SIG-M5 (cell line): ENCODE measurements around the gene C4orf36.

ENCODE experiments used
- DNase-seq: peaks from one replicate; lab custom pipeline; 2025; lab: John Stamatoyannopoulos, UW

Gene C4orf36

GRCh38 chr4:86891762-86892635, at the start of gene C4orf36:
Gene C4orf36 (minus strand): TSS chr4:86892422. CDS start chr4:86891520, 902 bp downstream.
- no peak for DNase-seq

GRCh38 chr4:86940920-86941460, 48.8 kb upstream of the C4orf36 start:
- no peak for DNase-seq

- DNase-seq, result no peak
Measured at GRCh38 chr4:86939729-86940575, 47.7 kb upstream of the C4orf36 start.

- DNase-seq, result no peak
Measured at GRCh38 chr4:86938771-86939520, 46.7 kb upstream of the C4orf36 start.

DNA sequence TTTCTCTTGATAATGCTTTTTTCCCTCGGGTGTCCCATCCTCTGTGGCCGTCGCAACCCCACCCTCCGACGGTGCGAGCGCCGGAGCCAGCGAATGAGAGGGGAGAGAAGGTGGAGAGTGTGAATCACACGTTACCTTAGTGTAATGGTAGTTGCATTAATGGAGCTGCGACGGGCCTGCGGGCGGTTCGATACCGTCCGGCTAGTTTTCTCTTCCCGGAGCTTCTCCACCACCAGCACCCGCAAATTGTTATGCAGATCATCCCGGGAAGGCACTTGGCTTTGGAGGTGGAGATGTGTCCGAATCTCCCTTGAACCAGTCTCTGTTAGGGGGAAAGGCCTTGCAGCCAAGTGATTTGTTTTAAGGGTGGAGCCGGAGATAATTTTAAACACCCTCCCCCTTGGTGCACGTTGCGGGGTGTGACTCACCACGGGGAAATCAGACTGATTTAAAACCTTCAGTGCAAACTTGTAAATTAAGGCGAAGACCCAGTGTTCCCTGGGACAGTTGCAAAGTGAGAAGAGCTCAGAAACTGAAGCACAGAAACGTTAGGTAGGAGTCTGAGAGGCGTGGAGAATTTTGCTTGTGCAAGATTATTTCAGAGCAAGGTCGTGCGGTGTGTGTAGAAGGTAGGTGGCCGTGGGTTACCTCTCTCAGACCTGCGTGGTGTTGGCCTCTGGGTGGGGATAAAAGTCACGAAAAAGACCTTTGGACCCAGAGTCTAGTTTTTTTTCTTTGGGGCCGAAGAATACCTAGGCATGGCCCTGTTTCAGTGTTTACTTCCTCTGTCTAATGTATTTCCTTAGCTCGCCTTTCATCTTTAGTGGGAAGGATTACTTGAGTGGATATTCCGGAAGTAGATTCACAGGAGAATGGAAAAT, 43.9 kb upstream of the C4orf36 start:
- DNase-seq, result peak; percentile 42

DNA sequence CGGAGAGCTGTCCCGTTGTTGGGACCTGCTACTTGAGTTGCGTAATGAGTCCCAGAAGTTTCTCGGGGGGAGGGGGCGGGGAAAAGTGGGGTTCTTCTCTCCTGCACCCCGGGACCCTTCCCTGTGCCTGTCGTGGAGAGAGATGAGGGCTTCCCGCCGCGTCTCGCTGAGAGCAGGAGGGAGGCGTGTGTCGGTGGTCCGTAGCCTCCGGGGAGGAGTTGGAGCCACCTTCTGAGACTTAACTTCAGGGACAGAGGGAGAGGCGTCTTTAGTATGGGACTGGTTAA, 43.3 kb upstream of the C4orf36 start:
- no peak for DNase-seq

DNA sequence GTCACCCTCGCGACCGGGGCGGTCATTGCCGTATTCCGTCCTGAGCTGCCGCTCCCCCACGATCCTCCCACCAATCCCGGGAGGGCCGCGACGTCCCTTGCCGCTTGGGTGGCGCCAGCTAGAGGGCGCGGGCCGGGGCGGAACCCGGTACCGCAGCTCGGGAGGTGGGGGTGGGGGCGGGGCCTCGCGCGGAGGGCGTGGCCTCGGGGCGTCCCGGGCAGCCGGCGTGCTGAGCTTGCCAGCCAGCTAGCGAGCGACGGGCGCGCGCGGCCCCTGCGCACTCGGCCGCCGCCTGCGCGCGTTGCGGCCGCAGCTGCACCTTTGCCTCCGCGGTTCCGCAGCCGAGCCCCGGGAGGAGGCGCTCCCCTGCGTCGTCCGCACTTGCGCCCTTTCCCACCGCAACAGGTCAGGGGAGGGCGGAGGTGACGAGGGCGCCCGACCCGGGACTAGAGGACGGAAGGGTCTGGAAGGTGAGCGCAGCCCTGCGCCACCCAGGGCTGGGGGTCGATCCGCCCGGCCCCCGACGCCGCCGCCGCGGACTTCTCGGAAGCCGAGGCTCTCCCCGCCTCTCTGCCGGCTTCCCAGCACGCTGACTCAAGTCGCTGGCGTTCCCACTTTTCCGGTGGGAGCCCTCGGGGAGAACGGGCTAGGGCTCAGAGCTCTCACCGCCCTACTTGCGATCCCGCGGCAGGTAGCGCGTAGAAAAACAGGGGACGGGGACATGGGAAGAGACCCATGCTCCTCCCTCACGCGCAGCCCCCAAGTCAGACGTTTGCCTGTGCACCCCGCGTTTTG, 42.7 kb upstream of the C4orf36 start, which contains the start of gene AFF1:
Gene AFF1 (plus strand): TSS at position 241 of the 795 bp plus-strand sequence. CDS start 13,523 bp downstream, outside the sequence.
- DNase-seq, result peak; percentile 29

- DNase-seq, result no peak
Measured at GRCh38 chr4:86934147-86934770, 42.0 kb upstream of the C4orf36 start.

DNA sequence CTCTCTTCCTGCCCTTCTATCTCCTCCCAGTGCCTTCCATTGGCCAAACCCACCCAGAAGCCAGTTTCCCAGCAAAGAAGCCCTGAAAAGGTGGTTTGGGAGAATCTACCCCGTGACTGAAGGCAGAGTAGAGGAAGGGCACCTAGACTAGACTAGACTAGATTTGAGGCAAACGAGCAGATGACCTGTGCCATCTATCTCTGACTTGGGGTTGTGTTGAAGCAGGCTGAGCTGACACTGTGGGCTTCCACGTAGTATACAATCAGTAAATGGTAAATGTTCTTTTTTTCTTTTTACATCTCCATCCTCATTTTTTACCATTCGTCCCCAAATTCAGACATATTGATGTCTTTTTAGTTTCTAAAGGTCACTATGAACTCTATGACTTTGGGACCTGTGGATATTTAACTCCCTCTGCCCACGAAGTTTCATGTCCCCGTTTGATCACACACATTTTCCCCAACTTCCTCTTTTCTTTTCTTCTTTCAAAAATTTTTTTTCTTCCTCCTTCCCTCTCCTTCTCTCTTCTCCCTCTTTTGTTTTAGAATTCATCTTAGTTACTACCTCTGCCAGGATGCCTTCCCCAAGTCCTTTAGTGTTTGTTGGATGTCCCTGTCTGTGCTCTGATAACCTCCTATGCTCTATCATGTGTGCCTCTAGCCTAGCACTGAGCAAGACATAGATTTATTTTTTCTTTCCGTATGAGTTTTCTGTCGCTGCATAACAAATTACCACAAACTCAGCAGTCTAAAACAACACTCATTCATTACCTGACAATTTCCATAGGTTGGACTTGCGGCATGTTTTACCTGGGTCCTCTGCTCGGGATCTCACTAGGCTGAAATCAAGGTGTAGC, 36.4 kb upstream of the C4orf36 start:
- no peak for DNase-seq

DNA sequence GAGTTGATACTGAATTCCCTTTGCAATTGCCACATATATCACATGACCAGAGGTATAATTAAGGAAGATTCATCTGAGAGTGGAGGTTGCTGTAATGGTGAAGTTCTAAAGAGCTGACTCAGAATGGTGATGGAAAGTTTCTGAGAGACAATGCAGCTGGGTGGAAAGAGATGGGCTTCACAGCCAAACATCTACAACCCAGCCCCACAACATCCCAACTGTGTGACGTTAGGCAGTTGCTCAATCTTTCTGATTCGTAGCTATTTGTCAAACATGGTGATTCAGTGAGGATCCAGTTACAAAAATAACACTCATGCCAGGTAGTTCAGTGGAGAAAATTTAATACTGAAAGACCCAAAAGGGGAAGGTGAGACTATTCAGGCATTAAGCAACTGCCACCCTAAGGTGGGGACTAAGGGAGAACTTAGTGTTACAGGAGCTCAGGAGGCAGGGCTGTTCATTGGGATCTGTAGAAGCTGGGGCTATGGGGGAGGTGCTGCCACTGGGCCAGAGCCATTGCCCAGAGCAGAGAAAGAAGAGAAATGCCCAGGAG, 35.7 kb upstream of the C4orf36 start:
- DNase-seq, result peak; percentile 20

GRCh38 chr4:86926435-86927086, 34.3 kb upstream of the C4orf36 start:
- no peak for DNase-seq

GRCh38 chr4:86924811-86925210, 32.6 kb upstream of the C4orf36 start:
- no peak for DNase-seq

- DNase-seq, result peak; percentile 23
Measured at GRCh38 chr4:86921608-86922252, 29.5 kb upstream of the C4orf36 start.

DNA sequence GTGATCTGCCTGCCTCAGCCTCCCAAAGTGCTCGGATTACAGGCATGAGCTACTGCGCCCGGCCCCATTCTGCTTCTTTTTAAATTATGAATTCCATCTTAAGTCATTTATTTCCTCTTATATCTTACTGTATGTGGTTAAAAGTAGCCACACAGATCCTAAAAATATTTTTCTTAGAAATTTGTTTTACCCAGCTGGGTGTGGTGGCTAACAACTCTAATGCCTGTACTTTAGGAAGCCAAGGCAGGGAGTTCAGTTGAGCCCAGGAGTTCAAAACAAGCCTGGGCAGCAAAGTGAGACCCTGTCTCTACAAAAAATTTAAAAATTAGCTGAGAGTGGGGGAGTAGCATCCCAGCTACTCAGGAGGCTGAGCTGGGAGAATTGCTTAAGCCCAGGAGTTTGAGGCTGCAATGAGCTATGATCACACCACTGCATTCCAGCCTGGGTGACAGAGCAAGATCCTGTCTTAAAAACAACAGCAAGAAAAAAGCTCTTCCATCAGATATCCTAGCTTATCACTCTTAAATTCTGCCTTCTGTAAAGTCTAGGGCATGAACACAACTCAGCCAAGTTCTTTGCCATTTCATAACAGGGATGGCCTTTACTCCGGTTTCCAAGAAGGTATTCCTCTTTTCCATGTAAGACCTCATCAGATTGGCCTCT, 27.5 kb upstream of the C4orf36 start:
- no peak for DNase-seq

DNA sequence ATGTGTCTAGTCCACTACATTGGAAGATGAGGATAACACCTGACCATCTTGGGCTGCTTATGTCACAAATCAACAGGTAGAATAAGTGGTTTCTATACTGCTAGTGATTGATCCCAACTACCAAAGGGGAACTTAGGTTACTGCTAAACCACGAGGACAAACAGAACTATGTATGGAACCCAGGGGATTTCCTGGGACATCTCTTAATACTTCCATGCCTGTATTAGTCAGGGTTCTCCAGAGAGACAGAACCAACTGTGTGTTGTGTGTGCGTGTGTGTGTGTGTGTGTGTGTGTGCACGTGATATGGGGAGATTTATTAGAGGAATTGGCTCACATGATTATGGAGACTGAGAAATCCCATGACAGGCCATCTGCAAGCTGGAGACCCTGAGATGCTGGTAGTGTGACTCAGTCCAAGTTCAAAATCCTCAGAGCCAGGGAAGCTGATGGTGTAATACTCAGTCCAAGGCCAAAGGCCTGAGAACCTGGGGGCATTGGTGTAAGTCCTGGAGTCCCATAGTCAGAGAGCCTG, 26.4 kb upstream of the C4orf36 start:
- DNase-seq, result no peak

DNA sequence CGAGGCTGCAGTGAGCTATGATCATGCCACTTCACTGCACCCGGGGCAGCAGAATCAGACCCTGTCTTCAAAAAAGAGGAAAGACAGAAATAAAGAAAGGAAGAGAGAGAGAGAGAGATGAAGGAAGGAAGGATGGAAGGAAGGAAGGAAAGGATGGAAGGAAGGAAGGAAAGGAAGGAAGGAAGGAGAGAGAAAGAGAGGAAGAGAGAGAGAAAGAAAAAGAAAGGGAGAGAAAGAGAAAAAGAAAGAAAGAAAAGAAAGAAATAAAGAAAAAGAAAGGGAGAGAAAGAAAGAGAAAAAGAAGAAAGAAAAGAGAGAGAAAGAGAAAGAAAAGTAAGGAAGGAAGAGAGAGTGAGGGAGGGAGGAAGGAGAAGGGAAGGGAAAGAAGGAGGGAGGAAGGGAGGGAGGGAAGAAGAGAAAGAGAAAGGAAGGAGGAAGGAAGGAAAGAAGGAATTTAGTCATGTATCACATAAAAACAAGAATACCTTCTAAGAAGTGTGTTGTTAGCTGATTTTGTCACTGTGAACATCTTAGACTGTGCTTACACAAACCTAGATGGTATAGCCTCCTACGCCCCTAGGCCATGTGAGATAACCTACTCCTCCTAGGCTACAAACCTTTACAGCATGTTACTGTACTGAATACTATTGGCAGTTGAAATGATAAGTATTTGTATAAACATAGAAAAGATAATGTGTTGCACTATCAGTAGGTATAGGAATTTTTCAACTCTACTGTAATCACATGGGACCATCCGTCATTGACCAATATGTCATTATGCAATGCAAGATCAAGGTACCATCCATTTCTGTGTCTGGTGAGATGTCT, 25.2 kb upstream of the C4orf36 start:
- DNase-seq, result no peak
